Lung (tissue), 12 donors: Measurements from ENCODE around the gene MTHFR. TPM values are rescaled to one million over a fixed set of nuclear protein-coding genes. Genes with fewer than 3 reads are reported as not detected.

Experiments
- ATAC-seq: fragments of 200-7000 bp; cut with Tn5 transposase; one replicate; pipeline ENCODE4 v1.9.1; 2020; ENCODE audit warnings: moderate number of reproducible peaks; ENCODE audit not compliant: insufficient read depth, low FRiP score
- DNase-seq, 3 donors: peaks; one replicate each; pipeline ENCODE4 v3.0.0-alpha.2; 2013 to 2017
- H3K27ac ChIP-seq, 2 donors: one replicate each; pipeline ENCODE4 v1.5.1; 2013; ENCODE audit warnings: mild to moderate bottlenecking in 2 of 2, moderate library complexity in 2 of 2, control low read depth in 1 of 2, inconsistent platforms in 1 of 2, low read depth in 1 of 2, low read length in 1 of 2
- H3K27me3 ChIP-seq, 3 donors: one replicate each; pipeline ENCODE4 v1.5.1; 2013; ENCODE audit warnings: low read length in 2 of 3; ENCODE audit not compliant: control insufficient read depth in 3 of 3, insufficient read depth in 3 of 3
- H3K36me3 ChIP-seq, 4 donors: one replicate each; pipeline ENCODE4 v1.5.1; 2013; ENCODE audit warnings: low read length in 4 of 4, mild to moderate bottlenecking in 1 of 4, moderate library complexity in 1 of 4; ENCODE audit not compliant: control insufficient read depth in 4 of 4, insufficient read depth in 4 of 4
- H3K4me1 ChIP-seq, 5 donors: one replicate each; pipeline ENCODE4 v1.5.1; 2013; ENCODE audit warnings: low read length in 5 of 5, mild to moderate bottlenecking in 2 of 5, moderate library complexity in 1 of 5; ENCODE audit not compliant: control insufficient read depth in 5 of 5, insufficient read depth in 5 of 5
- H3K4me3 ChIP-seq: one replicate; pipeline ENCODE4 v1.5.1; 2013; ENCODE audit warnings: mild to moderate bottlenecking, control low read depth, moderate library complexity
- H3K9ac ChIP-seq, 2 donors: one replicate each; pipeline ENCODE4 v1.5.1; 2013; ENCODE audit warnings: low read length in 2 of 2, control low read depth in 1 of 2; ENCODE audit not compliant: insufficient read depth in 1 of 2
- H3K9me3 ChIP-seq, 4 donors: one replicate each; pipeline ENCODE4 v1.5.1; 2013; ENCODE audit warnings: low read length in 3 of 4, mild to moderate bottlenecking in 1 of 4, moderate library complexity in 1 of 4; ENCODE audit not compliant: control insufficient read depth in 4 of 4, insufficient read depth in 3 of 4
- CTCF ChIP-seq: IDR thresholded peaks from 2 replicates; pipeline ENCODE4 v1.5.1; 2012; ENCODE audit warnings: mild to moderate bottlenecking; ENCODE audit errors: control extremely low read depth, extremely low read depth
- WGBS, 2 donors: extraction: QIAGEN DNeasy Blood & Tissue Kit; methylation state at CpG; one replicate each; pipeline ENCODE4 v1.1.7; 2013; 5-methylcytosine and 5-hydroxymethylcytosine counted together
- polyA plus RNA-seq, 2 donors: library from polyadenylated mRNA; stranded (reverse); fragments of 200-250 nt; gene quantifications; one replicate each; pipeline ENCODE4 v1.2.1, GENCODE V29; 2013
- total RNA-seq, 2 donors: library from RNA; depleted of rRNA in 1 of 2; stranded (reverse); fragments of >200 nt in 1 of 2; gene quantifications; one replicate each; pipeline ENCODE4 v1.2.1, GENCODE V29; 2014 to 2021
- donor health status: control.
- donor health status: control.
- donor health status: Bipolar disorder and iron deficiency.
- donor health status: healthy.
- donor health status: DM: yes; HTN: yes; CAD: no.

Gene MTHFR
- total and polyA plus RNA-seq, 4 donors: 20.6 to 61.4 (median 30.0) TPM

GRCh38 chr1:11841245-11842153, 35.7 kb upstream of the MTHFR start:
- no peak overlapping the region for H3K4me3 ChIP-seq
- DNase-seq: no peak

GRCh38 chr1:11839727-11840705, 34.3 kb upstream of the MTHFR start:
- peaks cover 21 to 80% (median 31%) of the 10 kb centered on the region in 4 donors for H3K36me3 ChIP-seq
- no peak for DNase-seq

More at GRCh38 chr1:11841245-11842153, 35.7 kb upstream of the MTHFR start:
- ATAC-seq: no peak
- Histone ChIP-seq H3K27me3 (no peaks in the 10 kb centered on the region), H3K4me1 (peaks cover 0 to 15% (median 0%) of the 10 kb centered on the region in 5 donors), H3K27ac (no peak overlapping the region), H3K36me3 (peaks cover 15 to 70% (median 28%) of the 10 kb centered on the region in 4 donors), H3K9ac (no peak overlapping the region), H3K9me3 (no peaks in the 10 kb centered on the region)
- TF ChIP-seq CTCF: no peak
- 58 to 76% methylated on average over 17 of the region's 17 CpGs for WGBS, 2 donors

More at GRCh38 chr1:11839727-11840705, 34.3 kb upstream of the MTHFR start:
- TF ChIP-seq CTCF: no peak
- no peak for ATAC-seq
- H3K4me1 ChIP-seq: peaks cover 0 to 15% (median 0%) of the 10 kb centered on the region in 5 donors
- H3K27me3 ChIP-seq: no peaks in the 10 kb centered on the region
- H3K4me3 ChIP-seq: no peak overlapping the region
- WGBS, 2 donors: 91 to 95% methylated on average over 20 of the region's 20 CpGs
- no peak overlapping the region for H3K9ac ChIP-seq
- H3K9me3 ChIP-seq: no peaks in the 10 kb centered on the region
- no peak overlapping the region for H3K27ac ChIP-seq
